HCT116 (cell line): ENCODE results near the gene CHSY3.

ENCODE experiments used
- CEBPB ChIP-seq: IDR thresholded peaks from 2 replicates; pipeline ENCODE4 v1.6.1; 2012; ENCODE audit warnings: low read depth
- ELF1 ChIP-seq: IDR thresholded peaks from 2 replicates; pipeline ENCODE4 v1.6.1; 2012; ENCODE audit warnings: low read depth, borderline replicate concordance
- POLR2A ChIP-seq: IDR thresholded peaks from 2 replicates; pipeline ENCODE4 v1.7.0; 2011; ENCODE audit warnings: borderline replicate concordance; ENCODE audit not compliant: insufficient read depth, insufficient read length; ENCODE audit errors: extremely low read depth
- POLR2AphosphoS5 ChIP-seq: IDR thresholded peaks from 2 replicates; pipeline ENCODE4 v1.6.1; 2011; ENCODE audit warnings: mild to moderate bottlenecking, low read depth, low read length, moderate library complexity
- SRF ChIP-seq: IDR thresholded peaks from 2 replicates; pipeline ENCODE4 v1.6.1; 2012; ENCODE audit warnings: low read depth
- YY1 ChIP-seq: IDR thresholded peaks from 2 replicates; pipeline ENCODE4 v1.6.1; 2011; ENCODE audit warnings: low read length, low read depth, moderate library complexity, mild to moderate bottlenecking; ENCODE audit not compliant: insufficient replicate concordance; ENCODE audit errors: extremely low read depth
- ZFX ChIP-seq: fragments of 450-650 bp; IDR thresholded peaks from 2 replicates; pipeline ENCODE4 v1.6.1; 2017
- TF ChIP-seq, protein P1 (sequence below), 3 experiments: fragments of 200-600 bp in 1 of 3; sonication (generic) in 1 of 3; IDR thresholded peaks in 2 of 3; conservative IDR thresholded peaks in 1 of 3; 2 replicates each; pipeline ENCODE4 v1.5.1; 2012 to 2017; ENCODE audit warnings: low read depth in 2 of 3, low read length in 2 of 3, antibody characterized with exemption in 1 of 3, borderline replicate concordance in 1 of 3, control low read depth in 1 of 3, mild to moderate bottlenecking in 1 of 3, mixed read lengths in 1 of 3, mixed run types in 1 of 3, moderate library complexity in 1 of 3; ENCODE audit not compliant: insufficient read depth in 1 of 3

DNA sequence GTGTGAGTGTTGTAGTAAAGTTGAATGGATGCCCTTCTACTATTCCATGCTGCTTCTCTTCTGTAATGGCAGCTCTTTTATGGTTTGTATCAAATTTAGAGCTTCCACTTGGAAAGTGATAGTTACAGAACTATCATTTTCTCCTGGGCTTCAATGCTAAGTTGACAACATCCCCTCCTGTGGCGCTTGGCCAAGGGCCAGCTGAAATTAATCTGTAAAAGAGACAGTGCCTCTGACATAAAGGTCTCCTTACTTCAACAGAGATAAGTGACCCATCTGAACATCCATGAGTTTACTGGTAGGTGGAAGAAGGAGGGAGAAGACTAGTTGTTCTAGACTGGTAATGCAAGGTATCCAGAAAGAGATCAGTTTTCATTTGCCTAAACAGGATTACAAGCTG, 39.7 kb downstream of the CHSY3 start:
- TF ChIP-seq, protein P1, sequence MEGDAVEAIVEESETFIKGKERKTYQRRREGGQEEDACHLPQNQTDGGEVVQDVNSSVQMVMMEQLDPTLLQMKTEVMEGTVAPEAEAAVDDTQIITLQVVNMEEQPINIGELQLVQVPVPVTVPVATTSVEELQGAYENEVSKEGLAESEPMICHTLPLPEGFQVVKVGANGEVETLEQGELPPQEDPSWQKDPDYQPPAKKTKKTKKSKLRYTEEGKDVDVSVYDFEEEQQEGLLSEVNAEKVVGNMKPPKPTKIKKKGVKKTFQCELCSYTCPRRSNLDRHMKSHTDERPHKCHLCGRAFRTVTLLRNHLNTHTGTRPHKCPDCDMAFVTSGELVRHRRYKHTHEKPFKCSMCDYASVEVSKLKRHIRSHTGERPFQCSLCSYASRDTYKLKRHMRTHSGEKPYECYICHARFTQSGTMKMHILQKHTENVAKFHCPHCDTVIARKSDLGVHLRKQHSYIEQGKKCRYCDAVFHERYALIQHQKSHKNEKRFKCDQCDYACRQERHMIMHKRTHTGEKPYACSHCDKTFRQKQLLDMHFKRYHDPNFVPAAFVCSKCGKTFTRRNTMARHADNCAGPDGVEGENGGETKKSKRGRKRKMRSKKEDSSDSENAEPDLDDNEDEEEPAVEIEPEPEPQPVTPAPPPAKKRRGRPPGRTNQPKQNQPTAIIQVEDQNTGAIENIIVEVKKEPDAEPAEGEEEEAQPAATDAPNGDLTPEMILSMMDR (IDR thresholded peaks at IDR 0.05 in 2 of 3, conservative IDR thresholded peaks at IDR 0.05 in 1 of 3; ENCODE audit: borderline replicate concordance in 1 of 3, insufficient read depth in 1 of 3, low read depth in 2 of 3, low read length in 2 of 3), result no peak
- no peak for TF ChIP-seq POLR2AphosphoS5
- TF ChIP-seq SRF, result no peak
- no peak for TF ChIP-seq ZFX
- TF ChIP-seq YY1, result no peak
- TF ChIP-seq ELF1, result no peak
- TF ChIP-seq POLR2A, result no peak
- no peak for TF ChIP-seq CEBPB
